Pancreas (tissue), 10 donors: ENCODE measurements around the gene MACROD2. TPM values are rescaled to one million over a fixed set of nuclear protein-coding genes. Genes with fewer than 3 reads are reported as not detected.

Experiments
- ATAC-seq, 4 donors: fragments of 200-7000 bp; cut with Tn5 transposase; one replicate each; pipeline versions ENCODE4 v1.8.0 to v1.9.1; 2020; ENCODE audit warnings: mild to moderate bottlenecking in 4 of 4, moderate library complexity in 4 of 4
- DNase-seq, 6 donors: peaks; one replicate each; pipeline ENCODE4 v3.0.0-alpha.2; 2020
- FAIRE-seq: peaks from 2 replicates; lab custom pipeline; 2012; peaks lifted over from hg19 to GRCh38; lab: Jason Lieb, UNC
- H3K27ac ChIP-seq, 4 donors: fragments of 200-600 bp; sonication (generic); 1 replicate in 3 of 4; 2 replicates in 1 of 4; pipeline versions ENCODE4 v1.5.0 to v1.8.0; 2020
- H3K27me3 ChIP-seq, 4 donors: fragments of 200-600 bp; one replicate each; pipeline ENCODE4 v1.8.0; 2021
- H3K36me3 ChIP-seq, 3 donors: fragments of 200-600 bp; sonication (generic) in 1 of 3; one replicate each; pipeline versions ENCODE4 v1.5.0 to v1.8.0; 2020 to 2021
- H3K4me1 ChIP-seq, 3 donors: fragments of 200-600 bp; one replicate each; pipeline ENCODE4 v1.8.0; 2021
- H3K4me3 ChIP-seq, 4 donors: fragments of 200-600 bp; sonication (generic) in 2 of 4; one replicate each; pipeline versions ENCODE4 v1.5.0 to v1.8.0; 2020 to 2021
- H3K9me3 ChIP-seq, 4 donors: fragments of 200-600 bp; one replicate each; pipeline ENCODE4 v1.8.0; 2021
- WGBS, 2 donors: extraction: QIAGEN DNeasy Blood & Tissue Kit; methylation state at CpG; one replicate each; pipeline ENCODE4 v1.1.7; 2013; 5-methylcytosine and 5-hydroxymethylcytosine counted together
- intact Hi-C, 3 donors: fragments of 100-400 bp; cut with DNase I; formaldehyde crosslinking; loops; one replicate each; pipeline versions ENCODE4 v1.11.1 to v1.14.2; 2022
- polyA plus RNA-seq, 2 donors: library from polyadenylated mRNA; stranded (reverse); fragments of 200-250 nt; gene quantifications; one replicate each; pipeline ENCODE4 v1.2.3, GENCODE V29; 2013
- total RNA-seq, 6 donors: library from RNA; stranded (reverse); fragmentation: NEBNext Ultra II Directional in 4 of 6; extraction: Animal tissue kit (Norgen Biotek cat#: 25700) in 4 of 6; gene quantifications; one replicate each; pipeline versions ENCODE4 v1.2.1 to v1.2.4, GENCODE V29; 2021 to 2023
- TF ChIP-seq, protein P1 (sequence below), 4 donors: fragments of 200-600 bp; sonication (generic) in 3 of 4; IDR thresholded peaks; one replicate each; pipeline versions ENCODE4 v1.5.0 to v1.8.0; 2021; ENCODE audit warnings: antibody characterized with exemption in 4 of 4
- donor health status: healthy with polysubstance abuse.
- donor health status: DM: no; HTN: no; CAD: no; lungs with moderate emphysema.
- donor health status: DM: no; HTN: no; CAD: no.
- donor health status: control.
- donor health status: control.
- donor health status: Bipolar disorder and iron deficiency.
- donor health status: DM: yes; HTN: yes; CAD: no.
- donor health status: DM: no; HTN: no; CAD: no.
- donor health status: DM: no; HTN: no; CAD: no.
- donor health status: DM: yes; HTN: yes; CAD: no.

Gene MACROD2
- total and polyA plus RNA-seq, 8 donors: 1.7 to 4.9 (median 2.7) TPM

GRCh38 chr20:15837563-15837962 is 1842.2 kb downstream of the MACROD2 start:
- intact Hi-C loops: no loop called here
- Histone ChIP-seq H3K27ac (no peak overlapping the region), H3K9me3 (no peaks in the 10 kb centered on the region), H3K4me3 (no peak overlapping the region), H3K27me3 (no peaks in the 10 kb centered on the region), H3K36me3 (no peaks in the 10 kb centered on the region), H3K4me1 (no peaks in the 10 kb centered on the region)
- DNase-seq (no peak), ATAC-seq (no peak), FAIRE-seq (no peak)
- TF ChIP-seq, protein P1, sequence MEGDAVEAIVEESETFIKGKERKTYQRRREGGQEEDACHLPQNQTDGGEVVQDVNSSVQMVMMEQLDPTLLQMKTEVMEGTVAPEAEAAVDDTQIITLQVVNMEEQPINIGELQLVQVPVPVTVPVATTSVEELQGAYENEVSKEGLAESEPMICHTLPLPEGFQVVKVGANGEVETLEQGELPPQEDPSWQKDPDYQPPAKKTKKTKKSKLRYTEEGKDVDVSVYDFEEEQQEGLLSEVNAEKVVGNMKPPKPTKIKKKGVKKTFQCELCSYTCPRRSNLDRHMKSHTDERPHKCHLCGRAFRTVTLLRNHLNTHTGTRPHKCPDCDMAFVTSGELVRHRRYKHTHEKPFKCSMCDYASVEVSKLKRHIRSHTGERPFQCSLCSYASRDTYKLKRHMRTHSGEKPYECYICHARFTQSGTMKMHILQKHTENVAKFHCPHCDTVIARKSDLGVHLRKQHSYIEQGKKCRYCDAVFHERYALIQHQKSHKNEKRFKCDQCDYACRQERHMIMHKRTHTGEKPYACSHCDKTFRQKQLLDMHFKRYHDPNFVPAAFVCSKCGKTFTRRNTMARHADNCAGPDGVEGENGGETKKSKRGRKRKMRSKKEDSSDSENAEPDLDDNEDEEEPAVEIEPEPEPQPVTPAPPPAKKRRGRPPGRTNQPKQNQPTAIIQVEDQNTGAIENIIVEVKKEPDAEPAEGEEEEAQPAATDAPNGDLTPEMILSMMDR (IDR thresholded peaks at IDR 0.05): no peak
- WGBS, 2 donors: 86 to 87% methylated on average over 3 of the region's 3 CpGs

GRCh38 chr20:15838466-15838865 is 1843.2 kb downstream of the MACROD2 start:
- FAIRE-seq (no peak), ATAC-seq (no peak)
- intact Hi-C loops: no loop called here

GRCh38 chr20:15840636-15841301 is 1845.5 kb downstream of the MACROD2 start:
- DNase-seq (no peak), FAIRE-seq (no peak), ATAC-seq (peak in 1 of 4 donors; percentile 33)
- intact Hi-C loops: no loop called here
- TF ChIP-seq, protein P1 (IDR thresholded peaks at IDR 0.05): no peak
- H3K4me3 ChIP-seq: no peak overlapping the region
- no peaks in the 10 kb centered on the region for H3K27me3 ChIP-seq
- WGBS, 2 donors: 49 to 67% methylated on average over 4 of the region's 4 CpGs
- no peak overlapping the region for H3K27ac ChIP-seq
- no peaks in the 10 kb centered on the region for H3K36me3 ChIP-seq
- no peaks in the 10 kb centered on the region for H3K4me1 ChIP-seq
- no peaks in the 10 kb centered on the region for H3K9me3 ChIP-seq

More at GRCh38 chr20:15838466-15838865, 1843.2 kb downstream of the MACROD2 start:
- no peak for DNase-seq
- Histone ChIP-seq H3K36me3 (no peaks in the 10 kb centered on the region), H3K4me1 (no peaks in the 10 kb centered on the region), H3K27ac (no peak overlapping the region), H3K4me3 (no peak overlapping the region), H3K9me3 (no peaks in the 10 kb centered on the region), H3K27me3 (no peaks in the 10 kb centered on the region)
- 61 to 66% methylated on average over 2 of the region's 2 CpGs for WGBS, 2 donors
- TF ChIP-seq, protein P1 (IDR thresholded peaks at IDR 0.05): no peak

DNA sequence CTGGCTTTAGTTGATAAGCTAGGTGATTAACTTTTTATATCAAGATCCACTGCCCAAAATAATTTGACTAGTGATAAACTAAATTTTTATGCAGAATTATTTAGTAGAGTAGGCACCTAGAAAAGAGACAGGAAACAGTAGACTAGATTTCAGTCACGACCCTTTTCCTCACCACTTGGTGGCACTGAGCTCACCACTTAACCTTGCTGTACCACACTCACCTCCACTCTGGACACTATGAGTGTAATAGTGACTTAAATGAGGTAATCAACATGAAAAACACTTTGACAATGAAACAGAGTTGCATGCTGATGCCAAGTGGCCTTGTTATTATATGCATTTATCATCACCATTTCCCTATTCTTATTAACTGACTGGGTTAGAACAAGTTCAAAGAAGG is 1847.6 kb downstream of the MACROD2 start:
- TF ChIP-seq, protein P1 (IDR thresholded peaks at IDR 0.05): no peak
- H3K36me3 ChIP-seq: no peaks in the 10 kb centered on the region
- H3K4me3 ChIP-seq: no peak overlapping the region
- H3K27me3 ChIP-seq: no peaks in the 10 kb centered on the region
- H3K4me1 ChIP-seq: no peaks in the 10 kb centered on the region
- 35 to 40% methylated on average over 1 of the region's 1 CpG for WGBS, 2 donors
- no peak overlapping the region for H3K27ac ChIP-seq
- FAIRE-seq (no peak), ATAC-seq (peak in 1 of 4 donors; percentile 42), DNase-seq (no peak)
- intact Hi-C loops: no loop called here
- H3K9me3 ChIP-seq: no peaks in the 10 kb centered on the region

- intact Hi-C loops: no loop called here
- H3K36me3 ChIP-seq: no peaks in the 10 kb centered on the region
- FAIRE-seq (no peak), DNase-seq (no peak), ATAC-seq (no peak)
- TF ChIP-seq, protein P1 (IDR thresholded peaks at IDR 0.05): no peak
- no peaks in the 10 kb centered on the region for H3K4me1 ChIP-seq
- no peak overlapping the region for H3K27ac ChIP-seq
- no peaks in the 10 kb centered on the region for H3K9me3 ChIP-seq
- no peak overlapping the region for H3K4me3 ChIP-seq
- H3K27me3 ChIP-seq: no peaks in the 10 kb centered on the region
- 53 to 71% methylated on average over 1 of the region's 1 CpG for whole genome bisulfite sequencing, 2 donors
These were observed 1848.5 kb downstream of the MACROD2 start for GRCh38 chr20:15843777-15844176.
